HepG2 (cell line): ENCODE measurements around the gene ZNF503. TPM values are rescaled to one million over a fixed set of nuclear protein-coding genes. Genes with fewer than 3 reads are reported as not detected.

Source experiments
- CEBPB ChIP-seq: IDR thresholded peaks from 2 replicates; pipeline ENCODE4 v1.6.1; 2011; ENCODE audit warnings: low read depth, low read length, improper control_type of control experiment, borderline replicate concordance
- FOXP1 ChIP-seq, 2 experiments: fragments of 450-650 bp in 1 of 2; IDR thresholded peaks; 2 replicates each; pipeline ENCODE4 v1.6.1; 2017 to 2018; ENCODE audit warnings: antibody characterized with exemption in 1 of 2
- HMG20B ChIP-seq: conservative IDR thresholded peaks from 2 replicates; pipeline ENCODE4 v1.6.1; 2016; ENCODE audit warnings: missing genetic modification reagents, missing compliant biosample characterization
- HMGA1 ChIP-seq: sonication (generic); formaldehyde crosslinking; conservative IDR thresholded peaks from 2 replicates; pipeline ENCODE4 v1.4.0; 2020; ENCODE audit warnings: missing genetic modification reagents
- NFKB2 ChIP-seq: sonication (generic); formaldehyde crosslinking; IDR thresholded peaks from 2 replicates; pipeline ENCODE4 v1.4.0; 2020; ENCODE audit warnings: missing genetic modification reagents, borderline replicate concordance
- NRL ChIP-seq: sonication (generic); formaldehyde crosslinking; IDR thresholded peaks from 2 replicates; pipeline ENCODE4 v1.5.0; 2020; ENCODE audit warnings: missing genetic modification reagents, mild to moderate bottlenecking, moderate library complexity, borderline replicate concordance
- PBX3 ChIP-seq: sonication (generic); formaldehyde crosslinking; IDR thresholded peaks from 2 replicates; pipeline ENCODE4 v1.8.1; 2023; ENCODE audit warnings: missing genetic modification reagents, inconsistent platforms, borderline replicate concordance
- REL ChIP-seq: sonication (generic); formaldehyde crosslinking; conservative IDR thresholded peaks from 2 replicates; pipeline ENCODE4 v1.8.0; 2022; ENCODE audit warnings: mild to moderate bottlenecking, missing genetic modification reagents, moderate library complexity
- SMC3 ChIP-seq: IDR thresholded peaks from 2 replicates; pipeline ENCODE4 v1.6.1; 2011; ENCODE audit warnings: low read length, improper control_type of control experiment
- SYNCRIP ChIP-seq: fragments of 200-400 bp; formaldehyde crosslinking; IDR thresholded peaks from 2 replicates; pipeline ENCODE4 v1.6.1; 2018; ENCODE audit warnings: mild to moderate bottlenecking, low read depth, low read length; ENCODE audit not compliant: insufficient read depth
- TAF15 ChIP-seq: fragments of 200-400 bp; formaldehyde crosslinking; IDR thresholded peaks from one replicate; pipeline ENCODE4 v1.6.1; 2018; ENCODE audit warnings: mild to moderate bottlenecking, low read depth, low read length; ENCODE audit not compliant: poor library complexity, severe bottlenecking
- TFDP2 ChIP-seq: sonication (generic); formaldehyde crosslinking; IDR thresholded peaks from 2 replicates; pipeline ENCODE4 v1.4.0; 2020; ENCODE audit warnings: missing genetic modification reagents
- ZBTB39 ChIP-seq: sonication (generic); formaldehyde crosslinking; IDR thresholded peaks from 2 replicates; pipeline ENCODE4 v1.5.0; 2020; ENCODE audit warnings: missing genetic modification reagents
- ZFX ChIP-seq: sonication (generic); formaldehyde crosslinking; IDR thresholded peaks from 2 replicates; pipeline ENCODE4 v1.4.0; 2020; ENCODE audit warnings: mild to moderate bottlenecking, low read depth, missing genetic modification reagents, moderate library complexity
- ZIK1 ChIP-seq: sonication (generic); formaldehyde crosslinking; IDR thresholded peaks from 2 replicates; pipeline ENCODE4 v1.5.0; 2020; ENCODE audit warnings: mild to moderate bottlenecking, low read depth, missing genetic modification reagents, borderline replicate concordance
- ZNF180 ChIP-seq: sonication (generic); formaldehyde crosslinking; IDR thresholded peaks from 2 replicates; pipeline ENCODE4 v1.4.0; 2020; ENCODE audit warnings: low read depth, missing genetic modification reagents, borderline replicate concordance
- ZNF225 ChIP-seq: sonication (generic); formaldehyde crosslinking; IDR thresholded peaks from 2 replicates; pipeline ENCODE4 v1.4.0; 2020; ENCODE audit warnings: mild to moderate bottlenecking, missing genetic modification reagents
- ZNF282 ChIP-seq: fragments of 450-650 bp; IDR thresholded peaks from 2 replicates; pipeline ENCODE4 v1.6.1; 2018; ENCODE audit not compliant: partially characterized antibody
- ZNF577 ChIP-seq: sonication (generic); formaldehyde crosslinking; IDR thresholded peaks from 2 replicates; pipeline ENCODE4 v1.4.0; 2020; ENCODE audit warnings: mild to moderate bottlenecking, low read depth, missing genetic modification reagents, borderline replicate concordance
- ZNF598 ChIP-seq: sonication (generic); formaldehyde crosslinking; IDR thresholded peaks from 2 replicates; pipeline ENCODE4 v1.5.1; 2020; ENCODE audit warnings: mild to moderate bottlenecking, missing genetic modification reagents, borderline replicate concordance
- ZNF616 ChIP-seq: sonication (generic); formaldehyde crosslinking; IDR thresholded peaks from 2 replicates; pipeline ENCODE4 v1.5.0; 2020; ENCODE audit warnings: low read depth, mild to moderate bottlenecking, missing genetic modification reagents
- ZNF761 ChIP-seq: sonication (generic); formaldehyde crosslinking; conservative IDR thresholded peaks from 2 replicates; pipeline ENCODE4 v1.4.0; 2020; ENCODE audit warnings: mild to moderate bottlenecking, missing genetic modification reagents
- ZNF768 ChIP-seq: sonication (generic); formaldehyde crosslinking; IDR thresholded peaks from 2 replicates; pipeline ENCODE4 v1.4.0; 2020; ENCODE audit warnings: missing genetic modification reagents
- ZNF781 ChIP-seq: sonication (generic); formaldehyde crosslinking; IDR thresholded peaks from 2 replicates; pipeline ENCODE4 v1.5.1; 2020; ENCODE audit warnings: borderline replicate concordance, mild to moderate bottlenecking, missing genetic modification reagents; ENCODE audit errors: not compliant biosample characterization
- ZNF816 ChIP-seq: sonication (generic); formaldehyde crosslinking; IDR thresholded peaks from 2 replicates; pipeline ENCODE4 v1.8.0; 2022; ENCODE audit warnings: missing genetic modification reagents, mild to moderate bottlenecking, borderline replicate concordance
- polyA plus RNA-seq, 8 experiments: library from polyadenylated mRNA; depleted of rRNA in 3 of 8; stranded (reverse) in 7 of 8; unstranded in 1 of 8; fragments of >200 nt; fragmentation: Illumina TruSeq in 4 of 8; extraction: Trizol in 4 of 8; gene quantifications; 2 replicates each; pipeline versions ENCODE4 v1.2.1 to v1.2.3, GENCODE V29; 2011 to 2016; ENCODE audit warnings: low read depth in 4 of 8, missing spikeins in 1 of 8, mixed read lengths in 1 of 8; ENCODE audit not compliant: insufficient read depth in 1 of 8
- total RNA-seq, 5 experiments: library from RNA; depleted of rRNA; stranded (reverse); fragments of >200 nt; fragmentation: Illumina TruSeq; extraction: Trizol; gene quantifications; 2 replicates each; pipeline ENCODE4 v1.2.3, GENCODE V29; 2016; ENCODE audit warnings: low read depth in 1 of 5

The ZNF503 gene
- total and polyA plus RNA-seq, 2 of the 13 experiments (the other 11 are each of a cell fraction or from before 2014, with no cell fraction given): 2.7 to 8.3 TPM

- TF ChIP-seq ZNF282 (no peak), TAF15 (no peak), NRL (CRISPR knock-in tag) (no peak), CEBPB (no peak), ZNF761 (CRISPR knock-in tag) (no peak), TFDP2 (CRISPR knock-in tag) (peak; percentile 53; the same call in 1 of the 2 replicates), HMGA1 (no peak), REL (CRISPR knock-in tag) (peak; percentile 9; the same call in 1 of the 2 replicates), ZNF598 (CRISPR knock-in tag) (peak; percentile 73; the same call in 1 of the 2 replicates), SYNCRIP (no peak), NFKB2 (CRISPR knock-in tag) (no peak; the same call in 1 of the 2 replicates), PBX3 (no peak), ZNF816 (no peak; the same call in 1 of the 2 replicates), ZNF180 (CRISPR knock-in tag) (no peak), ZBTB39 (peak; percentile 54; the same call in 1 of the 2 replicates), ZNF225 (CRISPR knock-in tag) (no peak), ZNF577 (no peak), ZNF781 (CRISPR knock-in tag) (no peak), HMG20B (no peak), ZIK1 (CRISPR knock-in tag) (0 out of 2 replicates have a peak, but pooled peaks have one; percentile 64), ZFX (CRISPR knock-in tag) (no peak), SMC3 (no peak), FOXP1 (IDR thresholded peaks at IDR 0.05) (no peak), FOXP1 (CRISPR knock-in tag; IDR thresholded peaks at IDR 0.05) (0 out of 2 replicates have a peak, but pooled peaks have one; percentile 14), ZNF768 (CRISPR knock-in tag) (0 out of 2 replicates have a peak, but pooled peaks have one; percentile 15), ZNF616 (CRISPR knock-in tag) (peak; percentile 57; the same call in 1 of the 2 replicates)
Observed at GRCh38 chr10:75401569-75402485, at the start of gene ZNF503 (continued).
